Pancreas (tissue), 10 donors: ENCODE results near the gene INSIG2. TPM values are rescaled to one million over a fixed set of nuclear protein-coding genes. Genes with fewer than 3 reads are reported as not detected.

Experiments used
- ATAC-seq, 4 donors: fragments of 200-7000 bp; cut with Tn5 transposase; one replicate each; pipeline versions ENCODE4 v1.8.0 to v1.9.1; 2020; ENCODE audit warnings: mild to moderate bottlenecking in 4 of 4, moderate library complexity in 4 of 4
- DNase-seq, 6 donors: peaks; one replicate each; pipeline ENCODE4 v3.0.0-alpha.2; 2020
- FAIRE-seq: peaks from 2 replicates; lab custom pipeline; 2012; peaks lifted over from hg19 to GRCh38; lab: Jason Lieb, UNC
- H3K27ac ChIP-seq, 4 donors: fragments of 200-600 bp; sonication (generic); 1 replicate in 3 of 4; 2 replicates in 1 of 4; pipeline versions ENCODE4 v1.5.0 to v1.8.0; 2020
- H3K27me3 ChIP-seq, 4 donors: fragments of 200-600 bp; one replicate each; pipeline ENCODE4 v1.8.0; 2021
- H3K36me3 ChIP-seq, 3 donors: fragments of 200-600 bp; sonication (generic) in 1 of 3; one replicate each; pipeline versions ENCODE4 v1.5.0 to v1.8.0; 2020 to 2021
- H3K4me1 ChIP-seq, 3 donors: fragments of 200-600 bp; one replicate each; pipeline ENCODE4 v1.8.0; 2021
- H3K4me3 ChIP-seq, 4 donors: fragments of 200-600 bp; sonication (generic) in 2 of 4; one replicate each; pipeline versions ENCODE4 v1.5.0 to v1.8.0; 2020 to 2021
- H3K9me3 ChIP-seq, 4 donors: fragments of 200-600 bp; one replicate each; pipeline ENCODE4 v1.8.0; 2021
- WGBS, 2 donors: extraction: QIAGEN DNeasy Blood & Tissue Kit; methylation state at CpG; one replicate each; pipeline ENCODE4 v1.1.7; 2013; 5-methylcytosine and 5-hydroxymethylcytosine counted together
- intact Hi-C, 3 donors: fragments of 100-400 bp; cut with DNase I; formaldehyde crosslinking; loops; one replicate each; pipeline versions ENCODE4 v1.11.1 to v1.14.2; 2022
- polyA plus RNA-seq, 2 donors: library from polyadenylated mRNA; stranded (reverse); fragments of 200-250 nt; gene quantifications; one replicate each; pipeline ENCODE4 v1.2.3, GENCODE V29; 2013
- total RNA-seq, 6 donors: library from RNA; stranded (reverse); fragmentation: NEBNext Ultra II Directional in 4 of 6; extraction: Animal tissue kit (Norgen Biotek cat#: 25700) in 4 of 6; gene quantifications; one replicate each; pipeline versions ENCODE4 v1.2.1 to v1.2.4, GENCODE V29; 2021 to 2023
- TF ChIP-seq, protein P1 (sequence below), 4 donors: fragments of 200-600 bp; sonication (generic) in 3 of 4; IDR thresholded peaks; one replicate each; pipeline versions ENCODE4 v1.5.0 to v1.8.0; 2021; ENCODE audit warnings: antibody characterized with exemption in 4 of 4
- donor health status: healthy with polysubstance abuse.
- donor health status: DM: no; HTN: no; CAD: no; lungs with moderate emphysema.
- donor health status: DM: no; HTN: no; CAD: no.
- donor health status: control.
- donor health status: control.
- donor health status: Bipolar disorder and iron deficiency.
- donor health status: DM: yes; HTN: yes; CAD: no.
- donor health status: DM: no; HTN: no; CAD: no.
- donor health status: DM: no; HTN: no; CAD: no.
- donor health status: DM: yes; HTN: yes; CAD: no.

Gene INSIG2
- total and polyA plus RNA-seq, 8 donors = 7.9 to 23.0 (median 14.2) TPM

DNA sequence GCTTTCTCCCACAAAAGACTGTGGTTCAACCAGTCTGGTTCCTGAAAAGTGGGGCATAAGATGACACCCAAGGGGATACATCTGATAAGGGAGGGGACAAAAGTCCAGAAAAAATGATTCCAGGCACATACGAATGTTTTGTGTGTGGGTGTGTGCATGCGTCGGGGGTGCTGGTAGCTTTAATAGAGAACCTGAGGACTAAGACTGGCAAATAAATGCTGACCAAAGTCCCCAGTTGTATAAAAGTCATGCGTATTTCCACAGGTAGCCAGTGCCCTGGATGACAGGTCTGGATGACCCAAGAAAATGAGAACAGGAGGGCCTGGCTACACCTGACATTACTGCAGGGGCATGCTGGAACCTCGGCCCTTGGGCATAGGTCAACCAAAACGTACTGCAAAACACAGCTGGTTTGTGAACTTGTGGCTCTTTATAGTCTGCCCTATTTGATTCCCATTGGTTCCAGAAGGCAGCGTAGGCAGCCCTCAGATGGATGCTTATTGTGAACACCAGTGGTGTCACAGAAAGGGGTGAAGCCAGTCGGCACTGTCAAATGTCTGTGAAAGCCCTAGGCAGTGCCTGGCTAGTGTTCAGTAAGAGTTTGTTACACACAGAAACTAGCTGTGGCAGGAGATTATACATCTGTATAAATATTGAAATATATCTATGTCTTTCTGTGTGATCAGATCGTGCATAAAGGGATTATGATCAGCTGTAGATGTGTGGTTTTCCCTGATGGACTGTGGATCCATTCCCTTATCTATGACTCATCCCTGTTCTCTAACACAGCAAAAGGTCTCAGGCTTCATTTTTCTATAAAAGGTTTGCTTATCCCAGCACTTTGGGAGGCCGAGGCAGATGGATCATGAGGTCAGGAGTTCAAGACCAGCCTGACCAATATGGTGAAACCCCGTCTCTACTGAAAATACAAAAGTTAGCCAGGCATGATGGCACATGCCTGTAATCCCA lies 58.3 kb downstream of the INSIG2 start:
- no peaks in the 10 kb centered on the region for H3K36me3 ChIP-seq
- ATAC-seq (no peak), DNase-seq (no peak), FAIRE-seq (no peak)
- no peaks in the 10 kb centered on the region for H3K4me1 ChIP-seq
- intact Hi-C loops = no loop called here
- H3K9me3 ChIP-seq = no peaks in the 10 kb centered on the region
- 83 to 90% methylated on average over 11 of the region's 11 CpGs for WGBS, 2 donors
- no peak overlapping the region for H3K27ac ChIP-seq
- TF ChIP-seq, protein P1, sequence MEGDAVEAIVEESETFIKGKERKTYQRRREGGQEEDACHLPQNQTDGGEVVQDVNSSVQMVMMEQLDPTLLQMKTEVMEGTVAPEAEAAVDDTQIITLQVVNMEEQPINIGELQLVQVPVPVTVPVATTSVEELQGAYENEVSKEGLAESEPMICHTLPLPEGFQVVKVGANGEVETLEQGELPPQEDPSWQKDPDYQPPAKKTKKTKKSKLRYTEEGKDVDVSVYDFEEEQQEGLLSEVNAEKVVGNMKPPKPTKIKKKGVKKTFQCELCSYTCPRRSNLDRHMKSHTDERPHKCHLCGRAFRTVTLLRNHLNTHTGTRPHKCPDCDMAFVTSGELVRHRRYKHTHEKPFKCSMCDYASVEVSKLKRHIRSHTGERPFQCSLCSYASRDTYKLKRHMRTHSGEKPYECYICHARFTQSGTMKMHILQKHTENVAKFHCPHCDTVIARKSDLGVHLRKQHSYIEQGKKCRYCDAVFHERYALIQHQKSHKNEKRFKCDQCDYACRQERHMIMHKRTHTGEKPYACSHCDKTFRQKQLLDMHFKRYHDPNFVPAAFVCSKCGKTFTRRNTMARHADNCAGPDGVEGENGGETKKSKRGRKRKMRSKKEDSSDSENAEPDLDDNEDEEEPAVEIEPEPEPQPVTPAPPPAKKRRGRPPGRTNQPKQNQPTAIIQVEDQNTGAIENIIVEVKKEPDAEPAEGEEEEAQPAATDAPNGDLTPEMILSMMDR (IDR thresholded peaks at IDR 0.05) = no peak
- H3K27me3 ChIP-seq = no peaks in the 10 kb centered on the region
- no peak overlapping the region for H3K4me3 ChIP-seq

DNA sequence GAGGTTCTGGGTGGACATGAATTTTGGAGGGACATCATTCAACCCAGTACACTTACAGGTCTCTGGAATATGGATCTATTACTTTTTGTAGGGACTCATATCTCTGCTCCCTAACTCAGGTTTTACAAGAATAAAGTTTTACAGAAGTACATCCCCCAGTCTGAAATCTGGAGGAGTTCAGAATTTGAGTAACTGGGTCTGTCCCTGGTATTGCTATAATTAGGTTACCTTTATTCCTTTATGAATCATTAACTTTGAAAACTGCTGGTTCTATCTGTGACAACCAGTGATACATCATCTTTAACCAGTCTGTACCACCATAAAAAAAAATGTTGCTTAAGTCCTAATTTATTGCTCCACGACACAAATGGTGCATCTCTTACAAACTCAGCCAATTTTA lies 59.9 kb downstream of the INSIG2 start:
- Histone ChIP-seq H3K4me3 (no peak overlapping the region), H3K27me3 (no peaks in the 10 kb centered on the region), H3K4me1 (no peaks in the 10 kb centered on the region), H3K9me3 (no peaks in the 10 kb centered on the region), H3K27ac (no peak overlapping the region), H3K36me3 (no peaks in the 10 kb centered on the region)
- ATAC-seq (no peak), FAIRE-seq (no peak), DNase-seq (no peak)
- WGBS, 2 donors = 81 to 95% methylated on average over 1 of the region's 1 CpG
- intact Hi-C loops = no loop called here
- TF ChIP-seq, protein P1 (IDR thresholded peaks at IDR 0.05) = no peak

DNA sequence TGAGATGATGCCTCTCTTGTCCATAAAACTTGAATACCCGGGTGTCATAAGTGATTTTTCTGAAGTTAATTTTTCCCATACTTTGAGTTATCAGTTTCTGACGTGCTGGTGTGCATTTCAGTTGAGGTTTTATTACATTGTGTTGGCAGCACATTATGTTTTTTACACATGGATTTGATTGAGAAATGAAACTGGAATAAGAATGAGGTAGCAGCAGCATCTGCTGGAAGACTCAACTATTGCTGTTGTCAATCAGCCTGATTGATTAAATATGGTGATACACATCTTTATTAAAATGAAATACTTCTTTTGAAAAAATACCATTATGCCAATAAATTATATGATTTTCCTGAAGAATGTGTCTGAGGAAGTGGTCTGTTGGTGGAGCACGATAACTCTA lies 60.5 kb downstream of the INSIG2 start:
- Histone ChIP-seq H3K27me3 (no peaks in the 10 kb centered on the region), H3K4me1 (no peaks in the 10 kb centered on the region), H3K36me3 (no peaks in the 10 kb centered on the region), H3K9me3 (no peaks in the 10 kb centered on the region), H3K4me3 (no peak overlapping the region), H3K27ac (no peak overlapping the region)
- ATAC-seq (no peak), DNase-seq (no peak), FAIRE-seq (no peak)
- 54 to 61% methylated on average over 3 of the region's 3 CpGs for WGBS, 2 donors
- intact Hi-C loops = no loop called here
- TF ChIP-seq, protein P1 (IDR thresholded peaks at IDR 0.05) = no peak

DNA sequence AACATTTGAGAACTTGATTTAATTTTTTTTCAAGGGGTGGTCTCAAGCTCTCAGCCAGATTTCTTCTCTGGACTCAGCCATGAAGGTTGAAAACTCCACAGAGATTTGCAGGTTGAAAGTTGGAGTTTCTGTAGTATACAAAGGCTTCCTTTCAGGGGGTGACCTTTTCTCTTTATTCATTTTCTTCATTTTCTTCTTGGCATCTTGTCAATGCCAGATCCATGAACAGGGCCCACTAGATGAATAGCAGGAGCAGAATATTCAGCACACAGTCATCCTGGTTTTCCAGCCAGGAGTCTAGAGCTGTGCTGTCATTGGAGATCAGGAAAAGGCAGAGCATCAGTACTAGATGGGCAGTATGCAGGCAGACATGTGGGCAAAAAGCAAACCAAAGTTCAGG lies 62.0 kb downstream of the INSIG2 start:
- DNase-seq (no peak), FAIRE-seq (no peak), ATAC-seq (no peak)
- Histone ChIP-seq H3K4me3 (no peak overlapping the region), H3K9me3 (no peaks in the 10 kb centered on the region), H3K27ac (no peak overlapping the region), H3K36me3 (no peaks in the 10 kb centered on the region), H3K27me3 (no peaks in the 10 kb centered on the region), H3K4me1 (no peaks in the 10 kb centered on the region)
- TF ChIP-seq, protein P1 (IDR thresholded peaks at IDR 0.05) = no peak
- intact Hi-C loops = no loop called here

DNA sequence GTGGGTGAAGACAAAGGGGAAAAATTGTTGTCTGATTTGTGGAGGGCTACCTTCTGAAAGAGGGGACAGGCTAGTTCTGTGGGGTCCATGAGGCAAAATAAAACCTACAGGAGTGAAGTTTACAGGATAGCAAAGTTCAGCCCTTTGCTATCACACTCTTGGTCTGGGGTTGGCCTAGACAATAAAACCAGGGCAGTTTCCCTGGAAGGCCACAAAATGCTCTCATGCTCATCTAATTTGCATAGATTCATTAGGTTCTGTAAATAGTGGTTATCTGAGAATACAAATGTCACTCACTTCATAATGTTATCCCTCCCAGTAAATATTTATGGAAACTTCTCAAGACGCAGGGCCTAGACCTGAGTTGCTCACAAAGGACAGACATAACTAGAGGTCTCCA lies 63.6 kb downstream of the INSIG2 start:
- ATAC-seq = no peak
- no peaks in the 10 kb centered on the region for H3K36me3 ChIP-seq
- intact Hi-C loops = no loop called here
- no peak overlapping the region for H3K27ac ChIP-seq
- no peak for DNase-seq
- H3K4me3 ChIP-seq = no peak overlapping the region
- H3K27me3 ChIP-seq = no peaks in the 10 kb centered on the region
- TF ChIP-seq, protein P1 (IDR thresholded peaks at IDR 0.05) = no peak
- H3K4me1 ChIP-seq = no peaks in the 10 kb centered on the region
- 86 to 90% methylated on average over 1 of the region's 1 CpG for WGBS, 2 donors
- FAIRE-seq = no peak
- H3K9me3 ChIP-seq = no peaks in the 10 kb centered on the region
